ENCODE results near the gene C17orf114.

C17orf114 gene

GRCh38 chr17:4785311-4786105, 16.6 kb downstream of the C17orf114 start:
- no peak for DNase-seq

DNA sequence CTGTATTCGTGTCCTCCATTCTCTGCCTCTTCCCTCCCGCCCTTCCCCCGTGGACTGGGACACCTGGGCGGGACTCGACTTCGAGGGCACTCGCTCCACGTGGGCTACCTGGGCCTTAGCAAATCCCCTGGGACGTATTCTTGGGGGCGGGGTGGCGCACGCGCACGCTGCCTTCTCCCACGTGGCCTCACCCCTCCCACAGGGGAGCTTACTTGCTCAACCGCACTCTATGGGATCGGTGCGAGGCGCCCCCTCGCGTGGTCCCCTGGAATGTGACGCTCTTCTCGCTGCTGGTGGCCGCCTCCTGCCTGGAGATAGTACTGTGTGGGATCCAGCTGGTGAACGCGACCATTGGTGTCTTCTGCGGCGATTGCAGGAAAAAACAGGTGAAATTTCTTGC, 19.5 kb downstream of the C17orf114 start:
- DNase-seq, result no peak

DNA sequence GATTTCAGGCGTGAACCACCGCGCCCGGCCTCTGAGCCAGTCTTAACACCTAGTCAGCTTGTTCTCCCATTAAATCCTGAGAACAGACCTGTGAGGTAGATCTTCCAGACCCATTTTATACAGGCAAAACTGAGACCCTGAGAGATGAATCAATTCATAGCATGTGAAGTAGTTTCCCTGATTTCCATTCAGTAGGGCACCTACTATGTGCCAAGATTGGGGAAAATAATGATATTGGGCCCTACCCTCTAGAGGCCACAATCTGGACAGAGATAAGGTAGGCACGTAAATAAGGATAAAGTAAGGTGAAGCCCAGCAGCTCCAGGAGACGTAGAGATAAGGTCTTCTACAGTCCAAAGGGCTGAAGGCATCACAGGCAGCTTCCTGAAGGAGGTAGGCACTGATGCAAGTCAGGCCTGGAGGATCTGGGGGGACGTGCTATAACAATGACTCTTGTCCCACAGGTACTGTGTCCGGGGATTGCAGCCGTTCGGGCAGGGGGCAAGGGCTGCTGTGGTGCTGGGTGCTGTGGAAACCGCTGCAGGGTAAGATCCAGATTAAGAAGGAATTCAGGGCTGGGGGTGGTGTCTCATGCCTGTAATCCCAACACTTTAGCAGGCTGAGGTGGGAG, 21.7 kb downstream of the C17orf114 start:
- no peak for DNase-seq

DNA sequence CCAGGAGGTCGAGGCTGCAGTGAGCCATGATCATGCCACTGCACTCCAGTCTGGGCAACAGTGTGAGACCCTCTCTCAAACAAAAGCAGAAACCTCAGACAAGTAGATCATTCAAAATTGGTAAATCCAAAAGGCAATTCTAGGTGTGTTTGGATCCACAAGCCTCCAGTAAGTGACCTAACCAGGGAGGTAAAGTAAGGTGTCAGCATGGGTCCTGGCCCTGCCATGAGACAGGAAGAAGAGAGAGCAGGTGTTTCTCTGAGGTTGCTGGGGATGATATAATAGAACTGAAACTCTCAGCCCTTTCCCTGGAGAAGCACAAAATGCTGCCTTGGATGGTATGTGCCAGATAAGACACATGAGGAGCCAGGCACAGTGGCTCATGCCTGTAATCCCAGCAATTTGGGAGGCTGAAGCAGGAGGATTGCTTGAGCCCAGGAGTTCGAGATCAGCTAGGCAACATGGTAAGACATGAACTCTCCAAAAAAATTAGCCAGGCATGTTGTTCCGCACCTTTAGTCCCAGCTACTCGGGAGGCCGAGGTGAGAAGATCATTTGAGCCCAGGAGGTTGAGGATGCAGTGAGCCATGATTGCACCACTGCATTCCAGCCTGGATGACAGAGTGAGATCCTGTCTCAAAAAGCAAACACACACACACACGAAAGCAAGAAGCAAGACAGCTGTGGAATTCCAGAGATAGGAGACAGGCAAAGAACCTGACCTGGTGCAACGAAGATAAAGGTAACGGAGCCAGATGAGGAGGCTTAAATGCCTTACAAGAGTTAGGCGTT, 24.0 kb downstream of the C17orf114 start:
- DNase-seq, result no peak

DNA sequence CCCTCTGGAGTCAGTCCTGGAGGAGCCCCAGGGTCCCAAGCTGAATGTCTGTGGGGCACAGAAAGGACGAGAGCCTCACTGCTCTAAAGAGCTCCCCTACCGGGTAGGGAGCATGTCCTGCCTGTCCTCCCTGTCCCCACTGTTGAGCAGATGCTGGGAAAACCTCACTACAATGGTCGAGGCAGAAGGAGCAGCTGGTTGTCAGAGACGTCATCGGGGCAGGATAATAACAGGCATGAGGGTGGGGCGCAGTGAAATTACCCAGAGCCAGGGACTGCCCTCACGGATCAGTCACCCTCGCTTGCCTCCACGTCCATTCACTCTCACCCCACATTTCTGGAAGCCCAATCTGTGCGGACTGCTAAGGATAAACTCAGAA, 29.9 kb downstream of the C17orf114 start:
- no peak for DNase-seq

GRCh38 chr17:4771519-4772234, 30.5 kb downstream of the C17orf114 start, which contains the start of gene TM4SF5:
Gene TM4SF5 (plus strand): TSS chr17:4771886. CDS start chr17:4771923, 37 bp downstream.
- no peak for DNase-seq

DNA sequence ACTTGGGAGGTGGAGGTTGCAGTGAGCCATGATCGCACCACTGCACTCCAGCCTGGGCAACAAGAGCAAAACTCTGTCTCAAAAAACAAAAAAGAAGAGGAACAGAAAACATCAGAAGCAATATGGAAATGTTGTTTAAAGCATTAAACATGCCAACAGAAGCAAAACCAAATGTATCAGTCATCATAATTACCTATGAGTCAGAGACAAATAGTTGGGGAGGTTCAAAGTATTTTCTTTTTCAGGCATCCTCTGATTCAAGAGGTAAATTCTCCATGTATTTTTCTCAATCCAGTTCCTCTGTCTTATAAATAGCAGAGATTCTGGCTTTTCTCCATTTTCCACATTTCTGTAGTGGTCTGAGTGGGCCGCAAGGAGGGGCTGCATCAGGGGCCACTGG, 32.5 kb downstream of the C17orf114 start:
- DNase-seq, result no peak

- DNase-seq, result no peak
These were observed 33.8 kb downstream of the C17orf114 start for GRCh38 chr17:4768298-4768697.

GRCh38 chr17:4766723-4767122, 35.4 kb downstream of the C17orf114 start:
- no peak for DNase-seq

DNA sequence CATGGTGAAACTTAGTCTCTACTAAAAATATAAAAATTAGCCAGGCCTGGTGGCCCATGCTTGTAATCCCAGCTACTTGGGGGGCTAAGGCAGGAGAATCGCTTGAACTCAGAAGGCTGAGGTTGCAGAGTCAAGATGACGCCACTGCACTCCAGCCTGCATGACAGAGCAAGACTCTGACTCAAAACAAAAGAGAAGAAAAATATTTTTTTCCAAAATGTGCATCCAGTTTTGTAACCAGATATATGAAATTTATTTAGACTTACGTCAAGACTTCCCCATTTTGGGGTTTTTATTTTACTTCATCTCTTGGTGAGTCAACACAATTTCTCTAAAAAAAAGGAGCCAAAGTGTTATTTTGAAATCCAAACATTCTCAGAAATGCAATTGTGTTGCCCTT, 35.9 kb downstream of the C17orf114 start:
- DNase-seq, result no peak

DNA sequence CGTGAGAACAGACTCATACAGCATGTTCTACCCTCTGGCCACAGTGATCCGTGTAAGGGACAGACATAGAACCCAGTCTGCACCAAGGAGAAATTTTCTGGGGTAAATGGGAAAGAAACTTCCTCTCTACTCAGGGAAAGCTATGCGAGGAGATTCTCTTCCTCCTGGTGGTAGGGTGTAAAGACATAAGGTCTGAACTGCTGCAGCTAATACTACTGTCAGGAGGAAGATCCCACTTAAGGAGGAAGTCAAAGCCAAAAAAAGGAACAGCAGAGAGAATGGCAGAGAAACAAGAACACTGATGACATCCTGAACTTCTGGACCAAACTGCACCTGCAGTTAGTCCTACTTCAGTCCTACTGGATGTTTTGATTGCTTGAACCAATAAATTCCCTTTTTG, 37.5 kb downstream of the C17orf114 start:
- no peak for DNase-seq

GRCh38 chr17:4759776-4760236, 42.3 kb downstream of the C17orf114 start:
- no peak for DNase-seq

GRCh38 chr17:4753392-4753791, 48.7 kb downstream of the C17orf114 start:
- no peak for DNase-seq

DNA sequence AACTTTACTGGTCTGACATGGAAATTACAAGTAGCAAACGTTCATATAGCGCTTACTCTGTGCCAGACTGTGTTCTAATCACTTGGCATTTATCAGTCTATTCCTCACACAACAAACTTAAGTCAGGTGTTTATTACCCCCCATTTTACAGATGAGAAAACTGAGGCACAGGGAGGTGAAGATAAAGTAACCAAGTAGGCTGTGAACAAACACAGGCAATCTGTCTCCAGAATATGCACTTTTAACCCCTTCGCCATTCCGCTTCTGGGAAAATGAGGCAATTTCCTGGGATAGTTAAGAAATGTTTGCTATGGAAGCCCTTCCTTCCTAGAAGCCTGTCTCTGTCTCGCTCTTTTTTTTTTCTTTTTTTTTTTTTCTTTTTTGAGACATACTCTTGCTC, 50.2 kb downstream of the C17orf114 start:
- no peak for DNase-seq

Measured in NCI-H774 (cell line).